Neural cell (in vitro differentiated cells): ENCODE results near the gene SDHC.

ENCODE experiments used
- EZH2 ChIP-seq: fragments of 200-600, 300-800 bp; shearing (Covaris generic), sonication (generic); IDR thresholded peaks from 2 replicates; pipeline ENCODE4 v1.6.1; 2014; ENCODE audit warnings: antibody characterized with exemption, low read length, borderline replicate concordance, mild to moderate bottlenecking; ENCODE audit not compliant: insufficient read depth, poor library complexity, severe bottlenecking
- SMC3 ChIP-seq: fragments of 450-650 bp; conservative IDR thresholded peaks from 2 replicates; pipeline ENCODE4 v1.6.1; 2014; ENCODE audit warnings: antibody characterized with exemption, mild to moderate bottlenecking, moderate library complexity; ENCODE audit not compliant: poor library complexity
- TF ChIP-seq, protein P1 (sequence below): fragments of 450-650 bp; IDR thresholded peaks from 2 replicates; pipeline ENCODE4 v1.5.1; 2014; ENCODE audit warnings: antibody characterized with exemption, mild to moderate bottlenecking, moderate library complexity; ENCODE audit not compliant: poor library complexity, severe bottlenecking

DNA sequence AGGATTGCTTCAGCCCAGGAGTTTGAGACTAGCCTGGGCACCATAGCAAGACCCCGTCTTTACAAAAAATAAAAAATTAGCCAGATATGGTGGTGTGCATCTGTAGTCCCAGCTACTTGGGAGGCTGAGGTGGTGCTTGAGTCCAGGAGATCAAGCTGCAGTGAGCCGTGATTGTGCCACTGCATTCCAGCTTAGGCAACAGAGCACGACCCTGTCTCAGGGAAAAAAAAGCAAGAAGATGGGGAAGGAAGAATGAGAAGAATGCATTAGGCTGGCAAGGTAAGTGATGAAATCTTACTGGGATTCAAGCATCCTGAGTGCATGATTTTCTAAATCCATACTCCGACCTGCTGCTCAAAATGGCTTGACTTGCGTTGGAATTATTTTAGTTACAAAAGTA lies 48.9 kb upstream of the SDHC start:
- TF ChIP-seq SMC3 (no peak), EZH2 (no peak)
- TF ChIP-seq, protein P1, sequence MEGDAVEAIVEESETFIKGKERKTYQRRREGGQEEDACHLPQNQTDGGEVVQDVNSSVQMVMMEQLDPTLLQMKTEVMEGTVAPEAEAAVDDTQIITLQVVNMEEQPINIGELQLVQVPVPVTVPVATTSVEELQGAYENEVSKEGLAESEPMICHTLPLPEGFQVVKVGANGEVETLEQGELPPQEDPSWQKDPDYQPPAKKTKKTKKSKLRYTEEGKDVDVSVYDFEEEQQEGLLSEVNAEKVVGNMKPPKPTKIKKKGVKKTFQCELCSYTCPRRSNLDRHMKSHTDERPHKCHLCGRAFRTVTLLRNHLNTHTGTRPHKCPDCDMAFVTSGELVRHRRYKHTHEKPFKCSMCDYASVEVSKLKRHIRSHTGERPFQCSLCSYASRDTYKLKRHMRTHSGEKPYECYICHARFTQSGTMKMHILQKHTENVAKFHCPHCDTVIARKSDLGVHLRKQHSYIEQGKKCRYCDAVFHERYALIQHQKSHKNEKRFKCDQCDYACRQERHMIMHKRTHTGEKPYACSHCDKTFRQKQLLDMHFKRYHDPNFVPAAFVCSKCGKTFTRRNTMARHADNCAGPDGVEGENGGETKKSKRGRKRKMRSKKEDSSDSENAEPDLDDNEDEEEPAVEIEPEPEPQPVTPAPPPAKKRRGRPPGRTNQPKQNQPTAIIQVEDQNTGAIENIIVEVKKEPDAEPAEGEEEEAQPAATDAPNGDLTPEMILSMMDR, result no peak
